Activated B cell treated with CpG ODN at 0.5 μM for 24 hours (primary cell): ENCODE data around the gene CCDC74B. TPM values are rescaled to one million over a fixed set of nuclear protein-coding genes. Genes with fewer than 3 reads are reported as not detected.
"Not testable (repeated sequence)": the region's sequence is repeated elsewhere in the genome, so short reads cannot be mapped to it uniquely, and the experiment has no call there.

ENCODE experiments used
- ATAC-seq: fragments of 200-7000 bp; cut with Tn5 transposase; one replicate; pipeline ENCODE4 v1.10.0; 2021; ENCODE audit warnings: low read depth, mild to moderate bottlenecking, moderate library complexity
- CTCF ChIA-PET: fragments of 350-600 bp; sonication (Branson Sonifier 250); formaldehyde crosslinking; loops from one replicate; lab custom pipeline; 2021; ENCODE audit warnings: antibody characterized with exemption; lab: Charles Lee
- POLR2A ChIA-PET: fragments of 350-600 bp; sonication (Branson Sonifier 250); formaldehyde crosslinking; loops from one replicate; lab custom pipeline; 2021; ENCODE audit warnings: antibody characterized with exemption; lab: Charles Lee
- DNase-seq: peaks from one replicate; pipeline ENCODE4 v3.0.0; 2022
- H3K27ac Mint-ChIP-seq: one replicate; pipeline ENCODE4 v1.8.0; 2020; ENCODE audit warnings: mixed read lengths
- H3K27me3 Mint-ChIP-seq: one replicate; pipeline ENCODE4 v1.8.0; 2021; ENCODE audit warnings: mixed read lengths
- H3K36me3 Mint-ChIP-seq: one replicate; pipeline ENCODE4 v1.8.0; 2021; ENCODE audit warnings: low read depth, mixed read lengths
- H3K4me1 Mint-ChIP-seq: one replicate; pipeline ENCODE4 v1.8.0; 2021; ENCODE audit warnings: mixed read lengths
- H3K4me3 Mint-ChIP-seq: one replicate; pipeline ENCODE4 v1.8.0; 2020; ENCODE audit warnings: mild to moderate bottlenecking, mixed read lengths
- H3K9me3 Mint-ChIP-seq: one replicate; pipeline ENCODE4 v1.8.0; 2020; ENCODE audit warnings: mixed read lengths
- CTCF ChIP-seq: fragments of 200-600 bp; IDR thresholded peaks from one replicate; pipeline ENCODE4 v1.8.0; 2022; ENCODE audit warnings: antibody characterized with exemption, mild to moderate bottlenecking
- intact Hi-C: fragments of 100-400 bp; cut with micrococcal nuclease; formaldehyde crosslinking; loops from one replicate; pipeline ENCODE4 v1.15.1; 2024
- total RNA-seq: library from RNA; stranded (reverse); gene quantifications from 2 replicates; pipeline ENCODE4 v1.2.3, GENCODE V29; 2022

CCDC74B gene
- total RNA-seq, 1 donor from 2014 or later = 0.24 TPM

DNA sequence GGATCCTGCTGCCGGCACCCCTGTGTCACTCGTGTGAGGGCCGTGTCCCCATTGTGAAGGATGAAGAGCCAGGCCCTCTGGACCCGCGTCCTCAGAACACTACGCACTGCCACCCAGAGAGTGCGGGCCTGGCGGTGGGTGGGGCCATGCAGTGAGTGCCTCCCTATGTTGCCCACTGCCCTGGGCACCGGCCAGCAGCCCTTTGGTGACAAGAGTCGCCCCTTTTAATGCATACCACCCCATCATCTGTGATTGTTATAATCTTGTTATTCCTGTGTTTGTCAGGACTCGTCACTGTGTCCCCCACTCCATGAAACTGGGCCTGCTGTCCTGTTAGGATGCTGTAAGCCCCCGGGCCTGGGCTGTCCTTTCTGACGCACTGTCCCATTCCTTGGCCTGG, 6.6 kb downstream of the CCDC74B start:
- CTCF ChIA-PET, ATAC-seq, H3K9me3 Mint-ChIP-seq, H3K27me3 Mint-ChIP-seq, POLR2A ChIA-PET, H3K36me3 Mint-ChIP-seq, H3K27ac Mint-ChIP-seq, DNase-seq, H3K4me1 Mint-ChIP-seq, H3K4me3 Mint-ChIP-seq, intact Hi-C loops: not testable (repeated sequence)

GRCh38 chr2:130137118-130137517, 7.8 kb downstream of the CCDC74B start:
- intact Hi-C loops = not testable (repeated sequence)

GRCh38 chr2:130136546-130136945, 8.4 kb downstream of the CCDC74B start:
- ATAC-seq = not testable (repeated sequence)

More at GRCh38 chr2:130137118-130137517, 7.8 kb downstream of the CCDC74B start:
- CTCF ChIA-PET, H3K4me1 Mint-ChIP-seq, H3K36me3 Mint-ChIP-seq, H3K9me3 Mint-ChIP-seq, DNase-seq, H3K4me3 Mint-ChIP-seq, H3K27me3 Mint-ChIP-seq, ATAC-seq, H3K27ac Mint-ChIP-seq, POLR2A ChIA-PET: not testable (repeated sequence)

DNA sequence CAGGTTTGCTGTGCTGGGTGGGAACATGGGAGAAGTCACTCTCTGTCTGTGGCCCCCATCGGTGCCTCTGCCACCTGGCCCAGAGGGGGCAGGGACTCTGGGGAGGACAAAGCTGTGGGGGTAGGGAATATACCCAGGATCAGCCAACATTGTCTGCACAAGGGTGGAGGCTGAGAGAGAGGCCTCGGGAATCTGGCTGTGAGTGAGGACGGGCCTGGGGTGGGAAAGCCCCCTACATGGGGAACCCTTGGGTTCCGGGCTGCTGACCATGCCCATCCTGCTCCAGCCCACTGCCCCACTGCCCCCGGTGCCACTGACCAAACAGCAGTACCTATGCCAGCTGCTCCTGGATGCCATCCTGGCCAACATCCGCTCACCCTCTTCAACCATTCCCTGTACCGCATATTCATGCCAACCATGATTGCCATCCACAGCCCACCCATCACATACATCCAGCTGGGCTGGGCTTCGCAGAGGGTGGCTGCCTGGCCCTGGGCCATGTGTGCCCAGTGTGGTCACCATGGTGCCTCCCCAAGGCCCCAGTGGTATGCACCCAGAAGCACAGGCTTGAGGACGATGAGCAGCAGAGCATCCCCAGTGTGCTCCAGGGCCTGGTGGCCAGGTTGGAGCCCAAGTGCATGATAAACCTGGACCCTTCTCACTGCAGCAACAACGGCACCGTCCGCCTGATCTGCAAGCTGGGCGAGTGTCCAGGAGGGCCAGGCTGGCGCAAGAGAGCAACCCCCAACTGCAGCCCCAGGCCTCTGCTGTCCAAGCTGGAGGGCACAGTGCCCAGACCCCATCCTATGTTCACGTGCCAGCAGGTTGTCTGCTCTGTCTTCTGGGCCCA, 9.0 kb downstream of the CCDC74B start:
- intact Hi-C loops = no loop called here
- Mint-ChIP-seq H3K27me3 (no peaks in the 10 kb centered on the region), H3K4me1 (no peaks in the 10 kb centered on the region), H3K9me3 (no peaks in the 10 kb centered on the region), H3K27ac (no peak overlapping the region), H3K4me3 (no peak overlapping the region), H3K36me3 (no peaks in the 10 kb centered on the region)
- DNase-seq (no peak), ATAC-seq (no peak)
- ChIA-PET CTCF (no interaction called here), POLR2A (no interaction called here)
- no peak for TF ChIP-seq CTCF

More at GRCh38 chr2:130136546-130136945, 8.4 kb downstream of the CCDC74B start:
- POLR2A ChIA-PET, CTCF ChIA-PET, H3K9me3 Mint-ChIP-seq, H3K4me1 Mint-ChIP-seq, H3K27ac Mint-ChIP-seq, H3K36me3 Mint-ChIP-seq, intact Hi-C loops, H3K4me3 Mint-ChIP-seq, DNase-seq, H3K27me3 Mint-ChIP-seq: not testable (repeated sequence)

- H3K4me3 Mint-ChIP-seq, DNase-seq, intact Hi-C loops, H3K4me1 Mint-ChIP-seq, H3K9me3 Mint-ChIP-seq, H3K27me3 Mint-ChIP-seq, H3K36me3 Mint-ChIP-seq, H3K27ac Mint-ChIP-seq, ATAC-seq, CTCF ChIA-PET, POLR2A ChIA-PET: not testable (repeated sequence)
These were observed 15.6 kb downstream of the CCDC74B start, which contains the start of gene POTEF for GRCh38 chr2:130129120-130129829. TSS of gene POTEF (minus strand) at chr2:130129222. CDS start at chr2:130120515, 8,707 bp downstream.

- ATAC-seq, CTCF ChIA-PET, H3K9me3 Mint-ChIP-seq: not testable (repeated sequence)
These were observed 16.4 kb downstream of the CCDC74B start for GRCh38 chr2:130128464-130128863.

GRCh38 chr2:130127726-130128125, 17.2 kb downstream of the CCDC74B start:
- ATAC-seq, CTCF ChIA-PET, H3K9me3 Mint-ChIP-seq, H3K4me1 Mint-ChIP-seq, POLR2A ChIA-PET, DNase-seq, H3K27ac Mint-ChIP-seq, H3K27me3 Mint-ChIP-seq, intact Hi-C loops, H3K36me3 Mint-ChIP-seq, H3K4me3 Mint-ChIP-seq: not testable (repeated sequence)

More at GRCh38 chr2:130128464-130128863, 16.4 kb downstream of the CCDC74B start:
- H3K4me3 Mint-ChIP-seq, H3K4me1 Mint-ChIP-seq, DNase-seq, POLR2A ChIA-PET, H3K36me3 Mint-ChIP-seq, H3K27ac Mint-ChIP-seq, intact Hi-C loops, H3K27me3 Mint-ChIP-seq: not testable (repeated sequence)

DNA sequence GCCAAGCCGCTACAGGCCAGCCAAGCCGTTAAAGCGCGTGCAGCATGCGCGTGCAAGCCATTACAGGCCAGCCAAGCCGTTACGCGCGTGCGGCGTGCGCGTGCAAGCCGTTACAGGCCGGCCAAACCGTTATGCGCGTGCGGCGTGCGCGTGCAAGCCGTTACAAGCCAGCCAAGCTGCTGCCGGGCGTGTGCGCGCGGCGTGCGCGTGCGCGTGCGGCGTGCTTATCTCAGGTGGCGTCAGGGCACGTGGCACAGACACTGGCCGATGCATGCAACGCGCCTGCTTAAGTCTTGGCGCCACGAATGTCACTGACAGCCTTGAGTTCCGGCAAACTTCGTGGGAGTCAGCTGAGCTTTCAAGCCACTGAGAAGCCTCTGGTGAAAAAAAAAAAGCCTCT, 24.0 kb downstream of the CCDC74B start:
- intact Hi-C loops, H3K9me3 Mint-ChIP-seq, CTCF ChIA-PET, H3K4me3 Mint-ChIP-seq, H3K27me3 Mint-ChIP-seq, POLR2A ChIA-PET, H3K36me3 Mint-ChIP-seq, H3K4me1 Mint-ChIP-seq, H3K27ac Mint-ChIP-seq, DNase-seq, ATAC-seq: not testable (repeated sequence)

- H3K4me3 Mint-ChIP-seq, H3K9me3 Mint-ChIP-seq, CTCF ChIA-PET, DNase-seq, H3K27me3 Mint-ChIP-seq, H3K4me1 Mint-ChIP-seq, H3K36me3 Mint-ChIP-seq, H3K27ac Mint-ChIP-seq, POLR2A ChIA-PET, ATAC-seq, intact Hi-C loops: not testable (repeated sequence)
These were observed 42.1 kb downstream of the CCDC74B start for GRCh38 chr2:130102597-130103363.
